Prostate gland (tissue), 2 donors: ENCODE data around the gene PRPSAP2. TPM values are rescaled to one million over a fixed set of nuclear protein-coding genes. Genes with fewer than 3 reads are reported as not detected.

Experiments
- DNase-seq: peaks from one replicate; pipeline ENCODE4 v3.0.0-alpha.2; 2019; ENCODE audit warnings: low spot score
- H3K27ac ChIP-seq, 2 donors: fragments of 200-600 bp; sonication (generic); 2 replicates each; pipeline ENCODE4 v1.5.1; 2017 to 2019
- H3K27me3 ChIP-seq: fragments of 200-600 bp; sonication (generic); replicated peaks from 2 replicates; pipeline ENCODE4 v1.5.1; 2019; ENCODE audit not compliant: insufficient read depth
- H3K36me3 ChIP-seq, 2 donors: fragments of 200-600 bp; sonication (generic); 1 replicate in 1 of 2; 2 replicates in 1 of 2; pipeline versions ENCODE4 v1.5.1 to v1.8.1; 2017 to 2019
- H3K4me1 ChIP-seq: fragments of 200-600 bp; sonication (generic); replicated peaks from 2 replicates; pipeline ENCODE4 v1.5.1; 2019
- H3K4me3 ChIP-seq, 2 donors: fragments of 200-600 bp; sonication (generic); 2 replicates each; pipeline ENCODE4 v1.5.1; 2017 to 2019
- H3K9me3 ChIP-seq: fragments of 200-600 bp; sonication (generic); 2 replicates; pipeline ENCODE4 v1.5.1; 2017
- CTCF ChIP-seq, 4 experiments: fragments of 200-600 bp in 2 of 4; fragments of 450-650 bp in 2 of 4; sonication (generic) in 2 of 4; IDR thresholded peaks; 1 replicate in 3 of 4; 2 replicates in 1 of 4; pipeline ENCODE4 v1.5.1; 2016 to 2019; ENCODE audit warnings: antibody characterized with exemption in 4 of 4, mild to moderate bottlenecking in 2 of 4, moderate library complexity in 2 of 4
- POLR2A ChIP-seq: fragments of 450-650 bp; IDR thresholded peaks from one replicate; pipeline ENCODE4 v1.6.1; 2016; ENCODE audit warnings: antibody characterized with exemption, mild to moderate bottlenecking
- POLR2AphosphoS5 ChIP-seq: sonication (generic); formaldehyde crosslinking; IDR thresholded peaks from one replicate; pipeline ENCODE4 v1.6.1; 2017; ENCODE audit warnings: antibody characterized with exemption
- WGBS: methylation state at CpG from one replicate; pipeline ENCODE4 v1.1.5; 2018; 5-methylcytosine and 5-hydroxymethylcytosine counted together
- intact Hi-C: fragments of 100-400 bp; cut with DNase I; formaldehyde crosslinking; loops from one replicate; pipeline ENCODE4 v1.14.2; 2022
- total RNA-seq, 2 donors: library from RNA; depleted of rRNA; stranded (reverse); fragments of >200 nt; gene quantifications; one replicate each; pipeline ENCODE4 v1.1.0, GENCODE V29; 2016

Gene PRPSAP2
- total RNA-seq, 2 donors from 2014 or later: 30.6 to 35.0 TPM

GRCh38 chr17:18957831-18958230 is 99.9 kb downstream of the PRPSAP2 start:
- H3K9me3 ChIP-seq: no peaks in the 10 kb centered on the region
- no peak for DNase-seq
- H3K4me3 ChIP-seq: no peak overlapping the region
- no peaks in the 10 kb centered on the region for H3K27me3 ChIP-seq
- no peak overlapping the region for H3K27ac ChIP-seq
- WGBS: 84% methylated on average over 4 of the region's 4 CpGs
- intact Hi-C loops: no loop called here
- H3K36me3 ChIP-seq: no peaks in the 10 kb centered on the region
- TF ChIP-seq POLR2A: no peak
- TF ChIP-seq CTCF (IDR thresholded peaks at IDR 0.05): no peak
- no peak for TF ChIP-seq POLR2AphosphoS5
- no peaks in the 10 kb centered on the region for H3K4me1 ChIP-seq

GRCh38 chr17:18958611-18959010 is 100.7 kb downstream of the PRPSAP2 start:
- intact Hi-C loops: no loop called here
- TF ChIP-seq POLR2AphosphoS5 (no peak), CTCF (IDR thresholded peaks at IDR 0.05) (no peak), POLR2A (no peak)
- WGBS: 84% methylated on average over 11 of the region's 11 CpGs
- no peaks in the 10 kb centered on the region for H3K36me3 ChIP-seq
- no peaks in the 10 kb centered on the region for H3K9me3 ChIP-seq
- no peak for DNase-seq
- H3K27ac ChIP-seq: no peak overlapping the region
- H3K4me1 ChIP-seq: no peaks in the 10 kb centered on the region
- H3K4me3 ChIP-seq: no peak overlapping the region
- no peaks in the 10 kb centered on the region for H3K27me3 ChIP-seq

- no peak overlapping the region for H3K27ac ChIP-seq
- H3K4me3 ChIP-seq: no peak overlapping the region
- no peaks in the 10 kb centered on the region for H3K27me3 ChIP-seq
- H3K36me3 ChIP-seq: no peaks in the 10 kb centered on the region
- intact Hi-C loops: no loop called here
- TF ChIP-seq POLR2A (no peak), CTCF (IDR thresholded peaks at IDR 0.05) (no peak), POLR2AphosphoS5 (no peak)
- DNase-seq: no peak
- H3K4me1 ChIP-seq: no peaks in the 10 kb centered on the region
- H3K9me3 ChIP-seq: no peaks in the 10 kb centered on the region
- 85% methylated on average over 20 of the region's 22 CpGs for whole genome bisulfite sequencing
These were observed 101.3 kb downstream of the PRPSAP2 start for GRCh38 chr17:18959071-18959844.

- Histone ChIP-seq H3K4me3 (no peak overlapping the region), H3K27me3 (no peaks in the 10 kb centered on the region), H3K36me3 (no peaks in the 10 kb centered on the region), H3K27ac (no peak overlapping the region), H3K4me1 (no peaks in the 10 kb centered on the region), H3K9me3 (no peaks in the 10 kb centered on the region)
- WGBS: 93% methylated on average over 5 of the region's 5 CpGs
- intact Hi-C loops: loop anchor here (5.0 kb wide), 1 partner anchor 42 kb away; the partner anchor contains the start of gene FAM83G
- TF ChIP-seq POLR2AphosphoS5: no peak
- no peak for TF ChIP-seq CTCF (IDR thresholded peaks at IDR 0.05)
- no peak for TF ChIP-seq POLR2A
- no peak for DNase-seq
These were observed 101.9 kb downstream of the PRPSAP2 start for GRCh38 chr17:18959845-18960240.

GRCh38 chr17:18960241-18960665 is 102.3 kb downstream of the PRPSAP2 start:
- Histone ChIP-seq H3K4me1 (no peaks in the 10 kb centered on the region), H3K27ac (no peak overlapping the region), H3K36me3 (no peaks in the 10 kb centered on the region), H3K27me3 (no peaks in the 10 kb centered on the region), H3K4me3 (no peak overlapping the region), H3K9me3 (no peaks in the 10 kb centered on the region)
- DNase-seq: no peak
- intact Hi-C loops: loop anchor here (5.0 kb wide), 1 partner anchor 42 kb away; the partner anchor contains the start of gene FAM83G
- 88% methylated on average over 15 of the region's 15 CpGs for WGBS
- TF ChIP-seq POLR2A: no peak
- TF ChIP-seq CTCF (IDR thresholded peaks at IDR 0.05): no peak
- no peak for TF ChIP-seq POLR2AphosphoS5
